ENCODE measurements around the gene PRR12.

- TF ChIP-seq CTCF (IDR thresholded peaks at IDR 0.05): no peak
- TF ChIP-seq POLR2A (IDR thresholded peaks at IDR 0.05): no peak
- TF ChIP-seq EP300 (IDR thresholded peaks at IDR 0.05): no peak
Observed at GRCh38 chr19:49579947-49580263, 11.1 kb upstream of the PRR12 start.
